HepG2 (cell line): ENCODE results near the gene R3HDM4. TPM values are rescaled to one million over a fixed set of nuclear protein-coding genes. Genes with fewer than 3 reads are reported as not detected.

ENCODE experiments used
- ATF1 ChIP-seq: IDR thresholded peaks from 2 replicates; pipeline ENCODE4 v1.6.1; 2016; ENCODE audit warnings: mild to moderate bottlenecking, control low read depth
- ETV5 ChIP-seq: IDR thresholded peaks from 2 replicates; pipeline ENCODE4 v1.6.1; 2018; ENCODE audit warnings: missing biosample characterization, missing genetic modification reagents, inconsistent platforms, borderline replicate concordance
- FLYWCH1 ChIP-seq: sonication (generic); formaldehyde crosslinking; IDR thresholded peaks from 2 replicates; pipeline ENCODE4 v1.8.1; 2023; ENCODE audit warnings: mild to moderate bottlenecking, missing genetic modification reagents
- FOXM1 ChIP-seq: sonication (generic); formaldehyde crosslinking; IDR thresholded peaks from 2 replicates; pipeline ENCODE4 v1.5.0; 2020; ENCODE audit warnings: missing genetic modification reagents
- IKZF4 ChIP-seq: sonication (generic); formaldehyde crosslinking; IDR thresholded peaks from 2 replicates; pipeline ENCODE4 v1.5.1; 2020; ENCODE audit warnings: borderline replicate concordance, mild to moderate bottlenecking, low read depth, missing genetic modification reagents; ENCODE audit errors: not compliant biosample characterization
- KDM2A ChIP-seq: sonication (generic); formaldehyde crosslinking; IDR thresholded peaks from 2 replicates; pipeline ENCODE4 v1.4.0; 2020; ENCODE audit warnings: low read depth, missing genetic modification reagents, borderline replicate concordance
- KDM5B ChIP-seq: sonication (generic); formaldehyde crosslinking; IDR thresholded peaks from 2 replicates; pipeline ENCODE4 v1.4.0; 2020; ENCODE audit warnings: missing genetic modification reagents, mild to moderate bottlenecking, borderline replicate concordance
- KLF13 ChIP-seq: sonication (generic); formaldehyde crosslinking; IDR thresholded peaks from 2 replicates; pipeline ENCODE4 v1.4.0; 2020; ENCODE audit warnings: mild to moderate bottlenecking, missing genetic modification reagents
- PBX2 ChIP-seq: IDR thresholded peaks from 2 replicates; pipeline ENCODE4 v1.6.1; 2016; ENCODE audit warnings: control low read depth
- TFE3 ChIP-seq: IDR thresholded peaks from 2 replicates; pipeline ENCODE4 v1.6.1; 2016
- ZNF484 ChIP-seq: sonication (generic); formaldehyde crosslinking; IDR thresholded peaks from 2 replicates; pipeline ENCODE4 v1.5.1; 2020; ENCODE audit warnings: mild to moderate bottlenecking, low read depth, missing genetic modification reagents, borderline replicate concordance
- ZNF569 ChIP-seq: sonication (generic); formaldehyde crosslinking; IDR thresholded peaks from 2 replicates; pipeline ENCODE4 v1.5.0; 2020; ENCODE audit warnings: mild to moderate bottlenecking, missing genetic modification reagents, moderate library complexity, borderline replicate concordance
- ZNF674 ChIP-seq: sonication (generic); formaldehyde crosslinking; IDR thresholded peaks from 2 replicates; pipeline ENCODE4 v1.5.0; 2020; ENCODE audit warnings: low read depth, mild to moderate bottlenecking, missing genetic modification reagents
- ZNF891 ChIP-seq: sonication (generic); formaldehyde crosslinking; IDR thresholded peaks from 2 replicates; pipeline ENCODE4 v1.5.0; 2020; ENCODE audit warnings: mild to moderate bottlenecking, missing genetic modification reagents
- polyA plus RNA-seq, 8 experiments: library from polyadenylated mRNA; depleted of rRNA in 3 of 8; stranded (reverse) in 7 of 8; unstranded in 1 of 8; fragments of >200 nt; fragmentation: Illumina TruSeq in 4 of 8; extraction: Trizol in 4 of 8; gene quantifications; 2 replicates each; pipeline versions ENCODE4 v1.2.1 to v1.2.3, GENCODE V29; 2011 to 2016; ENCODE audit warnings: low read depth in 4 of 8, missing spikeins in 1 of 8, mixed read lengths in 1 of 8; ENCODE audit not compliant: insufficient read depth in 1 of 8
- total RNA-seq, 5 experiments: library from RNA; depleted of rRNA; stranded (reverse); fragments of >200 nt; fragmentation: Illumina TruSeq; extraction: Trizol; gene quantifications; 2 replicates each; pipeline ENCODE4 v1.2.3, GENCODE V29; 2016; ENCODE audit warnings: low read depth in 1 of 5
- TF ChIP-seq, protein P1 (sequence below): sonication (generic); formaldehyde crosslinking; IDR thresholded peaks from 2 replicates; pipeline ENCODE4 v1.5.1; 2020; ENCODE audit warnings: mild to moderate bottlenecking, moderate library complexity, missing genetic modification reagents
- TF ChIP-seq, protein P2 (sequence below): sonication (generic); formaldehyde crosslinking; IDR thresholded peaks from 2 replicates; pipeline ENCODE4 v1.4.0; 2020; ENCODE audit warnings: mild to moderate bottlenecking, missing genetic modification reagents
- TF ChIP-seq, protein P3 (sequence below): sonication (generic); formaldehyde crosslinking; IDR thresholded peaks from 2 replicates; pipeline ENCODE4 v1.5.0; 2020; ENCODE audit warnings: mild to moderate bottlenecking, missing genetic modification reagents
- TF ChIP-seq, protein P4 (sequence below): sonication (generic); formaldehyde crosslinking; IDR thresholded peaks from 2 replicates; pipeline ENCODE4 v1.9.0; 2022; ENCODE audit warnings: missing genetic modification reagents, mild to moderate bottlenecking, borderline replicate concordance

Gene R3HDM4
- total and polyA plus RNA-seq, 2 of the 13 experiments (the other 11 are each of a cell fraction or from before 2014, with no cell fraction given): 26.2 to 26.9 TPM

GRCh38 chr19:932648-933552, 19.9 kb upstream of the R3HDM4 start (continued):
- TF ChIP-seq, protein P1, sequence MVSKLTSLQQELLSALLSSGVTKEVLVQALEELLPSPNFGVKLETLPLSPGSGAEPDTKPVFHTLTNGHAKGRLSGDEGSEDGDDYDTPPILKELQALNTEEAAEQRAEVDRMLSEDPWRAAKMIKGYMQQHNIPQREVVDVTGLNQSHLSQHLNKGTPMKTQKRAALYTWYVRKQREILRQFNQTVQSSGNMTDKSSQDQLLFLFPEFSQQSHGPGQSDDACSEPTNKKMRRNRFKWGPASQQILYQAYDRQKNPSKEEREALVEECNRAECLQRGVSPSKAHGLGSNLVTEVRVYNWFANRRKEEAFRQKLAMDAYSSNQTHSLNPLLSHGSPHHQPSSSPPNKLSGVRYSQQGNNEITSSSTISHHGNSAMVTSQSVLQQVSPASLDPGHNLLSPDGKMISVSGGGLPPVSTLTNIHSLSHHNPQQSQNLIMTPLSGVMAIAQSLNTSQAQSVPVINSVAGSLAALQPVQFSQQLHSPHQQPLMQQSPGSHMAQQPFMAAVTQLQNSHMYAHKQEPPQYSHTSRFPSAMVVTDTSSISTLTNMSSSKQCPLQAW (CRISPR knock-in tag): no peak
- TF ChIP-seq KLF13 (CRISPR knock-in tag): no peak
- no peak for TF ChIP-seq IKZF4 (CRISPR knock-in tag)
- TF ChIP-seq ATF1: no peak
- TF ChIP-seq KDM2A: no peak; the same call in 1 of the 2 replicates
- no peak for TF ChIP-seq ZNF569 (CRISPR knock-in tag)
- no peak for TF ChIP-seq KDM5B (CRISPR knock-in tag)
- no peak for TF ChIP-seq ZNF891
- TF ChIP-seq ZNF674: no peak
- no peak for TF ChIP-seq ZNF484
- TF ChIP-seq TFE3 (CRISPR knock-in tag): no peak
- TF ChIP-seq, protein P2, sequence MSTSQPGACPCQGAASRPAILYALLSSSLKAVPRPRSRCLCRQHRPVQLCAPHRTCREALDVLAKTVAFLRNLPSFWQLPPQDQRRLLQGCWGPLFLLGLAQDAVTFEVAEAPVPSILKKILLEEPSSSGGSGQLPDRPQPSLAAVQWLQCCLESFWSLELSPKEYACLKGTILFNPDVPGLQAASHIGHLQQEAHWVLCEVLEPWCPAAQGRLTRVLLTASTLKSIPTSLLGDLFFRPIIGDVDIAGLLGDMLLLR (CRISPR knock-in tag): no peak
- no peak for TF ChIP-seq FLYWCH1
- TF ChIP-seq PBX2: no peak
- no peak for TF ChIP-seq FOXM1 (CRISPR knock-in tag)
- TF ChIP-seq, protein P3, sequence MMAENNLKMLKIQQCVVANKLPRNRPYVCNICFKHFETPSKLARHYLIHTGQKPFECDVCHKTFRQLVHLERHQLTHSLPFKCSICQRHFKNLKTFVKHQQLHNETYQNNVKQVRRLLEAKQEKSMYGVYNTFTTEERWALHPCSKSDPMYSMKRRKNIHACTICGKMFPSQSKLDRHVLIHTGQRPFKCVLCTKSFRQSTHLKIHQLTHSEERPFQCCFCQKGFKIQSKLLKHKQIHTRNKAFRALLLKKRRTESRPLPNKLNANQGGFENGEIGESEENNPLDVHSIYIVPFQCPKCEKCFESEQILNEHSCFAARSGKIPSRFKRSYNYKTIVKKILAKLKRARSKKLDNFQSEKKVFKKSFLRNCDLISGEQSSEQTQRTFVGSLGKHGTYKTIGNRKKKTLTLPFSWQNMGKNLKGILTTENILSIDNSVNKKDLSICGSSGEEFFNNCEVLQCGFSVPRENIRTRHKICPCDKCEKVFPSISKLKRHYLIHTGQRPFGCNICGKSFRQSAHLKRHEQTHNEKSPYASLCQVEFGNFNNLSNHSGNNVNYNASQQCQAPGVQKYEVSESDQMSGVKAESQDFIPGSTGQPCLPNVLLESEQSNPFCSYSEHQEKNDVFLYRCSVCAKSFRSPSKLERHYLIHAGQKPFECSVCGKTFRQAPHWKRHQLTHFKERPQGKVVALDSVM (CRISPR knock-in tag): no peak
- TF ChIP-seq, protein P4, sequence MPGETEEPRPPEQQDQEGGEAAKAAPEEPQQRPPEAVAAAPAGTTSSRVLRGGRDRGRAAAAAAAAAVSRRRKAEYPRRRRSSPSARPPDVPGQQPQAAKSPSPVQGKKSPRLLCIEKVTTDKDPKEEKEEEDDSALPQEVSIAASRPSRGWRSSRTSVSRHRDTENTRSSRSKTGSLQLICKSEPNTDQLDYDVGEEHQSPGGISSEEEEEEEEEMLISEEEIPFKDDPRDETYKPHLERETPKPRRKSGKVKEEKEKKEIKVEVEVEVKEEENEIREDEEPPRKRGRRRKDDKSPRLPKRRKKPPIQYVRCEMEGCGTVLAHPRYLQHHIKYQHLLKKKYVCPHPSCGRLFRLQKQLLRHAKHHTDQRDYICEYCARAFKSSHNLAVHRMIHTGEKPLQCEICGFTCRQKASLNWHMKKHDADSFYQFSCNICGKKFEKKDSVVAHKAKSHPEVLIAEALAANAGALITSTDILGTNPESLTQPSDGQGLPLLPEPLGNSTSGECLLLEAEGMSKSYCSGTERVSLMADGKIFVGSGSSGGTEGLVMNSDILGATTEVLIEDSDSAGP (CRISPR knock-in tag): peak; percentile 14; the same call in 1 of the 2 replicates
- no peak for TF ChIP-seq ETV5 (CRISPR knock-in tag)
